Adrenal gland (tissue), 12 donors: ENCODE data around the gene LYZL6. TPM values are rescaled to one million over a fixed set of nuclear protein-coding genes. Genes with fewer than 3 reads are reported as not detected.

Experiments
- DNase-seq, 7 donors: peaks; one replicate each; pipeline ENCODE4 v3.0.0-alpha.2; 2019 to 2020
- H3K27ac ChIP-seq, 5 donors: fragments of 200-600 bp; sonication (generic) in 4 of 5; 1 replicate in 3 of 5; 2 replicates in 2 of 5; pipeline versions ENCODE4 v1.5.1 to v1.8.0; 2016 to 2020; ENCODE audit warnings: mild to moderate bottlenecking in 1 of 5
- H3K27me3 ChIP-seq: fragments of 200-600 bp; 2 replicates; pipeline ENCODE4 v1.8.0; 2021
- H3K36me3 ChIP-seq, 2 donors: fragments of 200-600 bp; replicated peaks in 1 of 2; 1 replicate in 1 of 2; 2 replicates in 1 of 2; pipeline versions ENCODE4 v1.5.1 to v1.8.0; 2018 to 2022
- H3K4me1 ChIP-seq, 2 donors: fragments of 200-600 bp; replicated peaks in 1 of 2; 1 replicate in 1 of 2; 2 replicates in 1 of 2; pipeline versions ENCODE4 v1.5.1 to v1.8.0; 2018 to 2021
- H3K4me3 ChIP-seq, 4 donors: fragments of 200-600 bp; sonication (generic) in 3 of 4; one replicate each; pipeline ENCODE4 v1.5.1; 2016 to 2018
- H3K9me3 ChIP-seq, 3 donors: fragments of 200-600 bp; sonication (generic) in 1 of 3; replicated peaks in 1 of 3; 1 replicate in 2 of 3; 2 replicates in 1 of 3; pipeline versions ENCODE4 v1.5.1 to v1.8.0; 2016 to 2021
- POLR2A ChIP-seq, 2 donors: fragments of 450-650 bp; IDR thresholded peaks; one replicate each; pipeline ENCODE4 v1.6.1; 2017; ENCODE audit warnings: antibody characterized with exemption in 2 of 2, mild to moderate bottlenecking in 2 of 2, moderate library complexity in 1 of 2
- WGBS, 4 donors: extraction: QIAGEN DNeasy Blood & Tissue Kit in 2 of 4; methylation state at CpG; one replicate each; pipeline versions ENCODE4 v1.1.5 to v1.1.7; 2013 to 2017; 5-methylcytosine and 5-hydroxymethylcytosine counted together
- intact Hi-C, 2 donors: fragments of 100-400 bp; cut with DNase I; formaldehyde crosslinking; loops; one replicate each; pipeline versions ENCODE4 v1.14.1 to v1.15.0; 2022 to 2023
- polyA plus RNA-seq, 3 donors: library from polyadenylated mRNA; stranded (reverse); fragments of 200-250 nt in 2 of 3; fragments of 350-450 nt in 1 of 3; fragmentation: Illumina TruSeq in 1 of 3; extraction: RNeasy Lipid Tissue Mini Kit (QIAGEN cat#74804) in 1 of 3; gene quantifications; one replicate each; pipeline ENCODE4 v1.2.3, GENCODE V29; 2013 to 2014
- total RNA-seq, 9 donors: library from RNA; depleted of rRNA in 4 of 9; stranded (reverse); fragments of >200 nt in 4 of 9; fragments of 120-200 nt in 1 of 9; fragmentation: NEBNext Ultra II Directional in 1 of 9; extraction: Animal tissue kit (Norgen Biotek cat#: 25700) in 1 of 9; gene quantifications; one replicate each; pipeline versions ENCODE4 v1.1.0 to v1.2.4, GENCODE V29; 2013 to 2023
- TF ChIP-seq, protein P1 (sequence below), 6 experiments: fragments of 450-650 bp in 4 of 6; fragments of 200-600 bp in 2 of 6; sonication (generic) in 1 of 6; IDR thresholded peaks; 1 replicate in 5 of 6; 2 replicates in 1 of 6; pipeline versions ENCODE4 v1.5.1 to v1.8.0; 2016 to 2021; ENCODE audit warnings: antibody characterized with exemption in 6 of 6, mild to moderate bottlenecking in 2 of 6, moderate library complexity in 1 of 6
- donor health status: healthy with polysubstance abuse.
- donor health status: Bipolar disorder and iron deficiency.
- donor health status: DM: yes; HTN: yes; CAD: no.
- donor health status: DM: no; HTN: no; CAD: no.
- donor health status: DM: no; HTN: no; CAD: no.
- donor health status: DM: yes; HTN: yes; CAD: no.

The LYZL6 gene
- total and polyA plus RNA-seq, 12 donors, result not detected

- H3K4me1 ChIP-seq, result no peaks in the 10 kb centered on the region
- no peaks in the 10 kb centered on the region for H3K36me3 ChIP-seq
- no peaks in the 10 kb centered on the region for H3K27me3 ChIP-seq
- H3K9me3 ChIP-seq, result no peaks in the 10 kb centered on the region
- intact Hi-C loops, result no loop called here
- H3K27ac ChIP-seq, result no peak overlapping the region
- no peak for TF ChIP-seq POLR2A (IDR thresholded peaks at IDR 0.05)
- TF ChIP-seq, protein P1, sequence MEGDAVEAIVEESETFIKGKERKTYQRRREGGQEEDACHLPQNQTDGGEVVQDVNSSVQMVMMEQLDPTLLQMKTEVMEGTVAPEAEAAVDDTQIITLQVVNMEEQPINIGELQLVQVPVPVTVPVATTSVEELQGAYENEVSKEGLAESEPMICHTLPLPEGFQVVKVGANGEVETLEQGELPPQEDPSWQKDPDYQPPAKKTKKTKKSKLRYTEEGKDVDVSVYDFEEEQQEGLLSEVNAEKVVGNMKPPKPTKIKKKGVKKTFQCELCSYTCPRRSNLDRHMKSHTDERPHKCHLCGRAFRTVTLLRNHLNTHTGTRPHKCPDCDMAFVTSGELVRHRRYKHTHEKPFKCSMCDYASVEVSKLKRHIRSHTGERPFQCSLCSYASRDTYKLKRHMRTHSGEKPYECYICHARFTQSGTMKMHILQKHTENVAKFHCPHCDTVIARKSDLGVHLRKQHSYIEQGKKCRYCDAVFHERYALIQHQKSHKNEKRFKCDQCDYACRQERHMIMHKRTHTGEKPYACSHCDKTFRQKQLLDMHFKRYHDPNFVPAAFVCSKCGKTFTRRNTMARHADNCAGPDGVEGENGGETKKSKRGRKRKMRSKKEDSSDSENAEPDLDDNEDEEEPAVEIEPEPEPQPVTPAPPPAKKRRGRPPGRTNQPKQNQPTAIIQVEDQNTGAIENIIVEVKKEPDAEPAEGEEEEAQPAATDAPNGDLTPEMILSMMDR (IDR thresholded peaks at IDR 0.05), result no peak
- H3K4me3 ChIP-seq, result no peak overlapping the region
- no peak for DNase-seq
- 64 to 75% (median 70%) methylated on average over 2 to 3 of the region's 3 CpGs; no CpG with 5 or more reads in 1 of the 4 donors for WGBS, 4 donors
Measured at GRCh38 chr17:35906926-35907637, 36.4 kb downstream of the LYZL6 start.

DNA sequence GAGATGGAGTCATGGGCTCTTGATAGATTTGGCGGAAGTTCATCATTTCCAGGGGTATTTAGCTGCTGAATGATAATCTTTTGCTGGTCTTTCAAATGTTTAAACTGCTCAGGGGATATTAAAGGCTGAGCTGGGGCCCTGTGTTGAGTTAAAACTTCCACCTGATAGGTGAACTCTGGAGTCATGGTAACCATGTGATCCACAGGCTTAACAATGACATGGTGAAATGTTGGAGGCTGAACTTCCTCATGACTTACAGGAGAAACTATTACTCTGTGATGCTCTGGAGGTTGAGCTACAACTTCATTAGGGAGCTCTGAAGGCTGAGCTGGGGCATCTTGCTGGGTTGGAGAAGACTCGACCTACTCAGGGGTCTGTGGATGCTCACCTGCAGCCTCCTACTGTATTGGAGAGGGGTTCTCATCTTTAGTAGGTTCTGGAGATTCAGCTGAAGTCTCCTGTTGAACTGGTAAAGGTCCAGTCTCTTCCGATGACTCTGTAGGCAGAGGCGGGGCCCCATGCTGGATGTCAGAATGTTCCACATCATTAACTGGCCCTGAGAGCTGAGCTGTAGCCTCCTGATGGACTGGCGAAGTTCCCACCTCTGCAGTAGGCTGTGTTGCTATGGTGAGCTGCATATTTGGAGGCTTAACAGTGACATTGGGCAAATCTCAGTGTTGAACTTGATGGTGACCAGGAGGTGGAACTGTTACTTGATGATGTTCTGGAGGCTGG lies 37.2 kb downstream of the LYZL6 start:
- Histone ChIP-seq H3K9me3 (no peaks in the 10 kb centered on the region), H3K4me3 (no peak overlapping the region), H3K36me3 (no peaks in the 10 kb centered on the region), H3K27ac (no peak overlapping the region), H3K4me1 (no peaks in the 10 kb centered on the region), H3K27me3 (no peaks in the 10 kb centered on the region)
- 85 to 93% (median 89%) methylated on average over 4 to 5 of the region's 5 CpGs for WGBS, 4 donors
- intact Hi-C loops, result no loop called here
- DNase-seq, result no peak
- TF ChIP-seq, protein P1 (IDR thresholded peaks at IDR 0.05), result no peak

- Histone ChIP-seq H3K4me1 (no peaks in the 10 kb centered on the region), H3K4me3 (no peak overlapping the region), H3K36me3 (no peaks in the 10 kb centered on the region), H3K9me3 (no peaks in the 10 kb centered on the region), H3K27ac (no peak overlapping the region), H3K27me3 (no peaks in the 10 kb centered on the region)
- no peak for TF ChIP-seq POLR2A (IDR thresholded peaks at IDR 0.05)
- TF ChIP-seq, protein P1 (IDR thresholded peaks at IDR 0.05), result no peak
- intact Hi-C loops, result no loop called here
- DNase-seq, result no peak
- WGBS, 4 donors, result 87 to 98% (median 91%) methylated on average over 5 of the region's 5 CpGs
Measured at GRCh38 chr17:35903451-35903850, 40.1 kb downstream of the LYZL6 start.

GRCh38 chr17:35901631-35902175 lies 41.8 kb downstream of the LYZL6 start:
- 82 to 86% (median 83%) methylated on average over 9 of the region's 9 CpGs for WGBS, 4 donors

More at GRCh38 chr17:35901631-35902175, 41.8 kb downstream of the LYZL6 start:
- Histone ChIP-seq H3K4me3 (no peak overlapping the region), H3K27ac (no peak overlapping the region), H3K4me1 (no peaks in the 10 kb centered on the region), H3K36me3 (no peaks in the 10 kb centered on the region), H3K27me3 (no peaks in the 10 kb centered on the region), H3K9me3 (no peaks in the 10 kb centered on the region)
- intact Hi-C loops, result no loop called here
- no peak for TF ChIP-seq POLR2A (IDR thresholded peaks at IDR 0.05)
- DNase-seq, result no peak
